K562 (cell line): Measurements from ENCODE around the gene ANKH. TPM values are rescaled to one million over a fixed set of nuclear protein-coding genes. Genes with fewer than 3 reads are reported as not detected.

Experiments
- ATAC-seq: fragments of 200-7000 bp; cut with Tn5 transposase; 3 replicates; pipeline ENCODE4 v1.9.1; 2020; ENCODE audit warnings: moderate library complexity
- BruUV-seq: library from RNA; stranded (reverse); fragments of 400-500 nt; replicated peaks from 2 replicates; lab custom pipeline; 2021; lab: Mats Ljungman, UMichigan
- CTCF ChIA-PET: fragments of 300-600 bp; formaldehyde crosslinking; extraction: SDS; loops from one replicate; lab custom pipeline; 2021; ENCODE audit warnings: low intra/inter-chr PET ratio; lab: Yijun Ruan, JAX
- POLR2A ChIA-PET: fragments of 300-600, 350-650 bp; sonication (Branson Sonifier 250); formaldehyde crosslinking; extraction: SDS; loops from one replicate; lab custom pipeline; 2021; ENCODE audit warnings: antibody characterized with exemption, inconsistent platforms; lab: Yijun Ruan, JAX
- DNase-seq, 4 experiments: peaks; one replicate each; pipeline versions ENCODE4 v3.0.0 to v3.0.0-alpha.2; 2011 to 2018; ENCODE audit warnings: low spot score in 3 of 4, mixed read lengths in 3 of 4; ENCODE audit errors: extremely low read depth in 1 of 4
- FAIRE-seq: peaks from 2 replicates; lab custom pipeline; 2011; peaks lifted over from hg19 to GRCh38; lab: Jason Lieb, UNC
- H2AFZ ChIP-seq: 2 replicates; pipeline ENCODE4 v1.6.0; 2011; ENCODE audit warnings: low read depth, low read length, control low read depth, inconsistent platforms
- H3K27ac ChIP-seq: fragments of 200-600 bp; 3 replicates; pipeline ENCODE4 v1.8.0; 2011; ENCODE audit warnings: low read depth, mild to moderate bottlenecking, control low read depth, inconsistent platforms, low read length, moderate library complexity, mixed read lengths; ENCODE audit errors: extremely low read depth
- H3K27me3 ChIP-seq, 2 experiments: fragments of 300-600 bp in 1 of 2; 2 replicates in 1 of 2; 3 replicates in 1 of 2; pipeline versions ENCODE4 v1.6.0 to v1.8.0; 2011; ENCODE audit warnings: inconsistent platforms in 2 of 2, low read length in 2 of 2, mild to moderate bottlenecking in 1 of 2, mixed read lengths in 1 of 2, moderate library complexity in 1 of 2; ENCODE audit not compliant: control insufficient read depth in 2 of 2, insufficient read depth in 2 of 2
- H3K36me3 ChIP-seq: fragments of 300-600 bp; 3 replicates; pipeline ENCODE4 v1.8.0; 2011; ENCODE audit warnings: mild to moderate bottlenecking, low read length, inconsistent platforms; ENCODE audit not compliant: control insufficient read depth, insufficient read depth
- H3K4me1 ChIP-seq, 2 experiments: fragments of 200-600 bp in 1 of 2; replicated peaks in 1 of 2; 2 replicates in 1 of 2; 3 replicates in 1 of 2; pipeline versions ENCODE4 v1.5.1 to v1.8.0; 2011; ENCODE audit warnings: inconsistent platforms in 2 of 2, low read length in 2 of 2, mild to moderate bottlenecking in 1 of 2, mixed read lengths in 1 of 2, moderate library complexity in 1 of 2; ENCODE audit not compliant: control insufficient read depth in 2 of 2, insufficient read depth in 2 of 2
- H3K4me2 ChIP-seq: 2 replicates; pipeline ENCODE4 v1.6.1; 2011; ENCODE audit warnings: low read length, control low read depth, inconsistent platforms, mixed read lengths; ENCODE audit not compliant: insufficient read depth
- H3K4me3 ChIP-seq: fragments of 200-600 bp; sonication (generic), shearing (Covaris generic); 2 replicates; pipeline ENCODE4 v1.5.1; 2016; ENCODE audit warnings: control low read depth, inconsistent platforms
- H3K79me2 ChIP-seq: fragments of 200-600 bp; 3 replicates; pipeline ENCODE4 v1.8.0; 2011; ENCODE audit warnings: low read length, inconsistent platforms; ENCODE audit not compliant: control insufficient read depth, insufficient read depth
- H3K9ac ChIP-seq, 2 experiments: 2 replicates each; pipeline versions ENCODE4 v1.6.0 to v1.6.1; 2011; ENCODE audit warnings: low read depth in 2 of 2, low read length in 2 of 2, control low read depth in 1 of 2, inconsistent platforms in 1 of 2, mild to moderate bottlenecking in 1 of 2, mixed read lengths in 1 of 2; ENCODE audit not compliant: insufficient read depth in 1 of 2
- H3K9me1 ChIP-seq: one replicate; pipeline ENCODE4 v1.6.0; 2011; ENCODE audit warnings: inconsistent platforms, mild to moderate bottlenecking, low read length, moderate library complexity; ENCODE audit not compliant: control insufficient read depth, insufficient read depth
- H3K9me3 ChIP-seq: replicated peaks from 2 replicates; pipeline ENCODE4 v1.5.1; 2011; ENCODE audit warnings: low read depth, low read length, inconsistent platforms; ENCODE audit not compliant: control insufficient read depth, insufficient read depth
- H4K20me1 ChIP-seq: replicated peaks from 2 replicates; pipeline ENCODE4 v1.6.1; 2011; ENCODE audit warnings: low read length, inconsistent platforms, mixed read lengths; ENCODE audit not compliant: control insufficient read depth, insufficient read depth
- CCNT2 ChIP-seq: IDR thresholded peaks from 2 replicates; pipeline ENCODE4 v1.6.1; 2011; ENCODE audit warnings: borderline replicate concordance, low read depth, mild to moderate bottlenecking, moderate library complexity, mixed read lengths, low read length; ENCODE audit not compliant: insufficient read length; ENCODE audit errors: extremely low read depth
- DDX20 ChIP-seq: fragments of 450-650 bp; IDR thresholded peaks from 2 replicates; pipeline ENCODE4 v1.6.1; 2016; ENCODE audit warnings: missing genetic modification characterization, low read depth, mild to moderate bottlenecking, missing compliant biosample characterization, moderate library complexity
- ESRRB ChIP-seq: fragments of 250-450 bp; sonication (Bioruptor Pico); IDR thresholded peaks from 2 replicates; pipeline ENCODE4 v1.5.0; 2020; ENCODE audit warnings: mild to moderate bottlenecking, moderate library complexity, borderline replicate concordance
- FOXJ2 ChIP-seq: fragments of 200-800 bp; sonication (Bioruptor generic); IDR thresholded peaks from 2 replicates; pipeline ENCODE4 v1.6.1; 2016; ENCODE audit warnings: missing genetic modification characterization, missing compliant biosample characterization
- HIVEP1 ChIP-seq: fragments of 250-450 bp; sonication (Bioruptor Pico); IDR thresholded peaks from 2 replicates; pipeline ENCODE4 v1.4.0; 2020; ENCODE audit warnings: mild to moderate bottlenecking
- MEF2A ChIP-seq: IDR thresholded peaks from 2 replicates; pipeline ENCODE4 v1.6.1; 2011; ENCODE audit warnings: low read depth, mild to moderate bottlenecking, low read length, moderate library complexity; ENCODE audit not compliant: control insufficient read depth
- NFIX ChIP-seq: fragments of 250-450 bp; sonication (Bioruptor Pico); IDR thresholded peaks from 2 replicates; pipeline ENCODE4 v1.4.0; 2020; ENCODE audit warnings: low read depth, mild to moderate bottlenecking, moderate library complexity
- PML ChIP-seq: IDR thresholded peaks from 2 replicates; pipeline ENCODE4 v1.6.1; 2012; ENCODE audit warnings: low read length, inconsistent platforms
- SAFB ChIP-seq: fragments of 200-400 bp; formaldehyde crosslinking; IDR thresholded peaks from 2 replicates; pipeline ENCODE4 v1.6.1; 2017; ENCODE audit warnings: low read depth, low read length, borderline replicate concordance
- TAF15 ChIP-seq: fragments of 200-400 bp; formaldehyde crosslinking; IDR thresholded peaks from 2 replicates; pipeline ENCODE4 v1.6.1; 2017; ENCODE audit warnings: mild to moderate bottlenecking, low read depth, low read length, moderate library complexity
- ZFPM2 ChIP-seq: fragments of 250-450 bp; sonication (Bioruptor Pico); IDR thresholded peaks from 2 replicates; pipeline ENCODE4 v1.5.1; 2022; ENCODE audit warnings: mild to moderate bottlenecking
- ZNF232 ChIP-seq: sonication (generic); formaldehyde crosslinking; IDR thresholded peaks from 2 replicates; pipeline ENCODE4 v1.8.0; 2022; ENCODE audit warnings: mild to moderate bottlenecking, missing genetic modification reagents
- ZNF561 ChIP-seq: fragments of 450-650 bp; formaldehyde crosslinking; conservative IDR thresholded peaks from 2 replicates; pipeline ENCODE4 v1.4.0; 2020; ENCODE audit warnings: mild to moderate bottlenecking, moderate library complexity
- WGBS: fragments of 100-300 bp; shearing (Covaris generic); methylation state at CpG from one replicate; pipeline ENCODE4 v1.1.6; 2016; ENCODE audit warnings: low coverage, mixed read lengths; ENCODE audit not compliant: insufficient coverage; ENCODE audit errors: missing lambda C conversion rate; 5-methylcytosine and 5-hydroxymethylcytosine counted together
- in situ Hi-C: fragments of 300-500 bp; cut with MboI; formaldehyde crosslinking; loops from 4 replicates; pipeline ENCODE4 v1.15.0; 2018; ENCODE audit warnings: inconsistent platforms, mixed read lengths
- intact Hi-C: fragments of 100-400 bp; cut with micrococcal nuclease; formaldehyde crosslinking; loops from 2 replicates; pipeline ENCODE4 v1.14.2; 2022
- polyA plus RNA-seq, 8 experiments: library from polyadenylated mRNA; depleted of rRNA in 4 of 8; stranded (reverse) in 5 of 8; unstranded in 3 of 8; fragments of >200 nt; fragmentation: Nextera tagmentation in 2 of 8; fragmentation: Illumina TruSeq in 1 of 8; extraction: Ambion mirVana in 2 of 8; extraction: Trizol in 1 of 8; gene quantifications; 2 replicates each; pipeline versions ENCODE4 v1.2.1 to v1.2.3, GENCODE V29; 2011 to 2014; ENCODE audit warnings: inconsistent platforms in 1 of 8, missing spikeins in 1 of 8
- total RNA-seq, 7 experiments: library from RNA; depleted of rRNA in 6 of 7; stranded (reverse); fragments of >200 nt in 6 of 7; fragmentation: Illumina TruSeq in 2 of 7; extraction: Trizol in 2 of 7; gene quantifications; 2 replicates each; pipeline versions ENCODE4 v1.2.1 to v1.2.3, GENCODE V29; 2011 to 2021; ENCODE audit warnings: low replicate concordance in 1 of 7
- TF ChIP-seq, protein P1 (sequence below): fragments of 450-650 bp; IDR thresholded peaks from 2 replicates; pipeline ENCODE4 v1.6.1; 2014; ENCODE audit warnings: low read depth, mild to moderate bottlenecking, moderate library complexity, borderline replicate concordance
- TF ChIP-seq, protein P2 (sequence below): fragments of 250-450 bp; sonication (Bioruptor Pico); IDR thresholded peaks from 2 replicates; pipeline ENCODE4 v1.8.0; 2021; ENCODE audit warnings: moderate library complexity, mild to moderate bottlenecking, inconsistent platforms

Gene ANKH
- total and polyA plus RNA-seq, 9 of the 15 experiments (the other 6 are each of a cell fraction or from before 2014, with no cell fraction given), result 0.79 to 12.2 (median 4.5) TPM

- Histone ChIP-seq H3K9me1 (no peaks in the 10 kb centered on the region), H3K9me3 (no peaks in the 10 kb centered on the region), H2AFZ (no peak overlapping the region), H3K27me3 (peaks cover 13 to 19% of the 10 kb centered on the region in 2 experiments), H3K79me2 (no peaks in the 10 kb centered on the region), H3K9ac (no peak overlapping the region), H3K36me3 (no peaks in the 10 kb centered on the region), H3K27ac (no peak overlapping the region), H3K4me1 (peaks cover 0 to 14% of the 10 kb centered on the region in 2 experiments; a peak in 3 of 5 replicates), H3K4me2 (no peak overlapping the region), H4K20me1 (no peaks in the 10 kb centered on the region), H3K4me3 (no peak overlapping the region)
- no peak for ATAC-seq
- 66% methylated on average over 9 of the region's 9 CpGs for WGBS
- intact Hi-C loops, result loop anchor here (10.0 kb wide), 2 partner anchors 132 to 148 kb away; no protein-coding TSS in a partner anchor
- ChIA-PET CTCF (no interaction called here), POLR2A (no interaction called here)
- FAIRE-seq, result no peak
- no TSS peak for BruUV-seq
- DNase-seq, result no peak
- TF ChIP-seq, protein P1, sequence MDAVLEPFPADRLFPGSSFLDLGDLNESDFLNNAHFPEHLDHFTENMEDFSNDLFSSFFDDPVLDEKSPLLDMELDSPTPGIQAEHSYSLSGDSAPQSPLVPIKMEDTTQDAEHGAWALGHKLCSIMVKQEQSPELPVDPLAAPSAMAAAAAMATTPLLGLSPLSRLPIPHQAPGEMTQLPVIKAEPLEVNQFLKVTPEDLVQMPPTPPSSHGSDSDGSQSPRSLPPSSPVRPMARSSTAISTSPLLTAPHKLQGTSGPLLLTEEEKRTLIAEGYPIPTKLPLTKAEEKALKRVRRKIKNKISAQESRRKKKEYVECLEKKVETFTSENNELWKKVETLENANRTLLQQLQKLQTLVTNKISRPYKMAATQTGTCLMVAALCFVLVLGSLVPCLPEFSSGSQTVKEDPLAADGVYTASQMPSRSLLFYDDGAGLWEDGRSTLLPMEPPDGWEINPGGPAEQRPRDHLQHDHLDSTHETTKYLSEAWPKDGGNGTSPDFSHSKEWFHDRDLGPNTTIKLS, result no peak
- TF ChIP-seq ZNF232 (no peak), DDX20 (tag) (no peak), ZNF561 (CRISPR knock-in tag) (no peak), NFIX (no peak), FOXJ2 (tag) (no peak), SAFB (no peak), ZFPM2 (CRISPR knock-in tag) (no peak), MEF2A (no peak), ESRRB (CRISPR knock-in tag) (no peak), TAF15 (no peak), HIVEP1 (CRISPR knock-in tag) (no peak), CCNT2 (no peak), PML (no peak)
- TF ChIP-seq, protein P2, sequence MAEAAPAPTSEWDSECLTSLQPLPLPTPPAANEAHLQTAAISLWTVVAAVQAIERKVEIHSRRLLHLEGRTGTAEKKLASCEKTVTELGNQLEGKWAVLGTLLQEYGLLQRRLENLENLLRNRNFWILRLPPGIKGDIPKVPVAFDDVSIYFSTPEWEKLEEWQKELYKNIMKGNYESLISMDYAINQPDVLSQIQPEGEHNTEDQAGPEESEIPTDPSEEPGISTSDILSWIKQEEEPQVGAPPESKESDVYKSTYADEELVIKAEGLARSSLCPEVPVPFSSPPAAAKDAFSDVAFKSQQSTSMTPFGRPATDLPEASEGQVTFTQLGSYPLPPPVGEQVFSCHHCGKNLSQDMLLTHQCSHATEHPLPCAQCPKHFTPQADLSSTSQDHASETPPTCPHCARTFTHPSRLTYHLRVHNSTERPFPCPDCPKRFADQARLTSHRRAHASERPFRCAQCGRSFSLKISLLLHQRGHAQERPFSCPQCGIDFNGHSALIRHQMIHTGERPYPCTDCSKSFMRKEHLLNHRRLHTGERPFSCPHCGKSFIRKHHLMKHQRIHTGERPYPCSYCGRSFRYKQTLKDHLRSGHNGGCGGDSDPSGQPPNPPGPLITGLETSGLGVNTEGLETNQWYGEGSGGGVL (CRISPR knock-in tag), result no peak
- in situ Hi-C loops, result no loop called here
Measured at GRCh38 chr5:14873093-14873492, 1.5 kb upstream of the ANKH start.
